PC-9 (cell line): ENCODE data around the gene ROBO1. TPM values are rescaled to one million over a fixed set of nuclear protein-coding genes. Genes with fewer than 3 reads are reported as not detected.

ENCODE experiments used
- BruUV-seq: library from RNA; stranded (reverse); fragments of 400-500 nt; replicated peaks from 2 replicates; lab custom pipeline; 2021; lab: Mats Ljungman, UMichigan
- CTCF ChIA-PET: fragments of 300-600 bp; sonication (Branson Sonifier 250); formaldehyde crosslinking; loops from one replicate; lab custom pipeline; 2022; ENCODE audit warnings: antibody characterized with exemption; lab: Charles Lee
- POLR2A ChIA-PET: fragments of 300-600 bp; sonication (Branson Sonifier 250); formaldehyde crosslinking; loops from one replicate; lab custom pipeline; 2022; ENCODE audit warnings: antibody characterized with exemption; ENCODE audit not compliant: unreplicated experiment; lab: Charles Lee
- DNase-seq, 2 experiments: peaks; one replicate each; pipeline versions ENCODE4 v3.0.0 to v3.0.0-alpha.2; 2015 to 2022; ENCODE audit warnings: mixed read lengths in 1 of 2
- H2AFZ ChIP-seq: fragments of 200-600 bp; sonication (generic); 2 replicates; pipeline ENCODE4 v1.8.1; 2017; ENCODE audit warnings: antibody characterized with exemption
- H3F3A ChIP-seq: fragments of 200-600 bp; sonication (generic); 2 replicates; pipeline ENCODE4 v1.8.1; 2017; ENCODE audit warnings: antibody characterized with exemption, mild to moderate bottlenecking, low read depth; ENCODE audit not compliant: insufficient read depth
- H3K27ac ChIP-seq: fragments of 200-600 bp; sonication (generic); 2 replicates; pipeline ENCODE4 v1.6.1; 2016; ENCODE audit warnings: mixed run types
- H3K27me3 ChIP-seq: fragments of 200-600 bp; sonication (generic); 2 replicates; pipeline ENCODE4 v1.6.1; 2016; ENCODE audit warnings: low read depth, mixed run types; ENCODE audit not compliant: insufficient read depth
- H3K36me3 ChIP-seq: fragments of 200-600 bp; sonication (generic); 2 replicates; pipeline ENCODE4 v1.6.1; 2016; ENCODE audit warnings: low read depth, mixed run types
- H3K4me1 ChIP-seq: fragments of 200-600 bp; sonication (generic); replicated peaks from 2 replicates; pipeline ENCODE4 v1.6.1; 2016; ENCODE audit warnings: mixed run types; ENCODE audit not compliant: insufficient read depth
- H3K4me2 ChIP-seq: fragments of 200-600 bp; sonication (generic); 2 replicates; pipeline ENCODE4 v1.6.1; 2017; ENCODE audit warnings: mixed run types
- H3K4me3 ChIP-seq: fragments of 200-600 bp; sonication (generic); 2 replicates; pipeline ENCODE4 v1.6.1; 2016; ENCODE audit warnings: mixed run types
- H3K79me2 ChIP-seq: fragments of 200-600 bp; sonication (generic); 2 replicates; pipeline ENCODE4 v1.6.1; 2017; ENCODE audit warnings: low read depth, mixed run types
- H3K9me2 ChIP-seq: fragments of 200-600 bp; sonication (generic); 2 replicates; pipeline ENCODE4 v1.8.1; 2017; ENCODE audit warnings: mild to moderate bottlenecking; ENCODE audit not compliant: insufficient read depth
- H3K9me3 ChIP-seq: fragments of 200-600 bp; sonication (generic); 2 replicates; pipeline ENCODE4 v1.8.1; 2016; ENCODE audit warnings: low read depth; ENCODE audit not compliant: insufficient read depth
- H4K20me1 ChIP-seq: fragments of 200-600 bp; sonication (generic); 2 replicates; pipeline ENCODE4 v1.8.1; 2017; ENCODE audit not compliant: insufficient read depth
- CTCF ChIP-seq: fragments of 200-600 bp; sonication (generic); conservative IDR thresholded peaks from 2 replicates; pipeline ENCODE4 v1.6.1; 2017; ENCODE audit warnings: mixed run types, antibody characterized with exemption, mild to moderate bottlenecking, moderate library complexity
- EZH2 ChIP-seq: fragments of 200-600 bp; sonication (generic); IDR thresholded peaks from 2 replicates; pipeline ENCODE4 v1.8.0; 2017; ENCODE audit warnings: antibody characterized with exemption, low read depth
- intact Hi-C: fragments of 100-400 bp; cut with micrococcal nuclease; formaldehyde crosslinking; loops from one replicate; pipeline ENCODE4 v1.10.0; 2022; ENCODE audit not compliant: unreplicated experiment
- total RNA-seq: library from RNA; stranded (reverse); gene quantifications from 2 replicates; pipeline ENCODE4 v1.2.3, GENCODE V29; 2021

ROBO1 gene
- total RNA-seq, 1 experiment from 2014 or later: 17.5 TPM

- Histone ChIP-seq H3K4me1 (no peaks in the 10 kb centered on the region), H3F3A (no peaks in the 10 kb centered on the region), H3K9me2 (no peaks in the 10 kb centered on the region), H3K9me3 (no peaks in the 10 kb centered on the region; the same call in 1 of the 2 replicates), H3K36me3 (no peaks in the 10 kb centered on the region), H3K27ac (no peak overlapping the region), H3K79me2 (no peaks in the 10 kb centered on the region), H3K27me3 (no peaks in the 10 kb centered on the region), H4K20me1 (no peaks in the 10 kb centered on the region), H3K4me3 (no peak overlapping the region), H2AFZ (no peak overlapping the region), H3K4me2 (no peak overlapping the region)
- DNase-seq: no peak
- intact Hi-C loops: no loop called here
- TF ChIP-seq CTCF: no peak
- no peak for TF ChIP-seq EZH2
- CTCF ChIA-PET: no interaction called here
- POLR2A ChIA-PET: no interaction called here
- BruUV-seq: no TSS peak
These were observed 1037.9 kb downstream of the ROBO1 start for GRCh38 chr3:78729946-78730345.

- Histone ChIP-seq H3K4me3 (no peak overlapping the region), H3K36me3 (no peaks in the 10 kb centered on the region), H3K4me1 (no peaks in the 10 kb centered on the region), H3K27ac (no peak overlapping the region), H3K4me2 (no peak overlapping the region), H2AFZ (no peak overlapping the region), H3K9me2 (no peaks in the 10 kb centered on the region), H3K9me3 (no peaks in the 10 kb centered on the region; the same call in 1 of the 2 replicates), H3K79me2 (no peaks in the 10 kb centered on the region), H4K20me1 (no peaks in the 10 kb centered on the region), H3F3A (no peaks in the 10 kb centered on the region), H3K27me3 (no peaks in the 10 kb centered on the region)
- CTCF ChIA-PET: no interaction called here
- POLR2A ChIA-PET: no interaction called here
- TF ChIP-seq CTCF: no peak
- TF ChIP-seq EZH2: no peak
- DNase-seq: no peak
- intact Hi-C loops: no loop called here
- BruUV-seq: no TSS peak
These were observed 1039.2 kb downstream of the ROBO1 start for GRCh38 chr3:78728406-78729145.

GRCh38 chr3:78726545-78726944, 1041.3 kb downstream of the ROBO1 start:
- CTCF ChIA-PET: no interaction called here

More at GRCh38 chr3:78726545-78726944, 1041.3 kb downstream of the ROBO1 start:
- Histone ChIP-seq H3K9me2 (no peaks in the 10 kb centered on the region), H3K4me3 (no peak overlapping the region), H3K79me2 (no peaks in the 10 kb centered on the region), H3F3A (no peaks in the 10 kb centered on the region), H3K4me1 (peaks cover 15% of the 10 kb centered on the region), H3K9me3 (no peaks in the 10 kb centered on the region; the same call in 1 of the 2 replicates), H3K27me3 (no peaks in the 10 kb centered on the region), H2AFZ (no peak overlapping the region), H4K20me1 (no peaks in the 10 kb centered on the region), H3K36me3 (no peaks in the 10 kb centered on the region), H3K27ac (no peak overlapping the region), H3K4me2 (no peak overlapping the region)
- no peak for DNase-seq
- POLR2A ChIA-PET: no interaction called here
- BruUV-seq: no TSS peak
- intact Hi-C loops: no loop called here
- TF ChIP-seq CTCF (no peak), EZH2 (no peak)
